Transverse colon (tissue), 4 donors: ENCODE measurements around the gene FILIP1L. TPM values are rescaled to one million over a fixed set of nuclear protein-coding genes. Genes with fewer than 3 reads are reported as not detected.

Source experiments
- DNase-seq: peaks from one replicate; pipeline ENCODE4 v3.0.0-alpha.2; 2019
- H3K27ac ChIP-seq, 4 donors: fragments of 200-600 bp; sonication (generic); 2 replicates each; pipeline ENCODE4 v1.5.1; 2016 to 2018; ENCODE audit warnings: inconsistent platforms in 4 of 4
- H3K27me3 ChIP-seq: fragments of 200-600 bp; sonication (generic); 2 replicates; pipeline ENCODE4 v1.5.1; 2017; ENCODE audit warnings: inconsistent platforms
- H3K36me3 ChIP-seq, 4 donors: fragments of 200-600 bp; sonication (generic); 2 replicates each; pipeline ENCODE4 v1.5.1; 2017 to 2019; ENCODE audit warnings: inconsistent platforms in 4 of 4
- H3K4me1 ChIP-seq, 4 donors: fragments of 200-600 bp; sonication (generic); 2 replicates each; pipeline ENCODE4 v1.5.1; 2017 to 2020; ENCODE audit warnings: inconsistent platforms in 4 of 4
- H3K4me3 ChIP-seq, 4 donors: fragments of 200-600 bp; sonication (generic); 1 replicate in 1 of 4; 2 replicates in 3 of 4; pipeline versions ENCODE4 v1.5.1 to v1.6.1; 2017 to 2019; ENCODE audit warnings: inconsistent platforms in 4 of 4
- H3K9me3 ChIP-seq, 2 donors: fragments of 200-600 bp; sonication (generic); 2 replicates each; pipeline ENCODE4 v1.5.1; 2017 to 2019; ENCODE audit warnings: inconsistent platforms in 2 of 2
- EP300 ChIP-seq: sonication (generic); formaldehyde crosslinking; IDR thresholded peaks from one replicate; pipeline ENCODE4 v1.6.1; 2017; ENCODE audit warnings: antibody characterized with exemption, low read depth
- POLR2A ChIP-seq: fragments of 450-650 bp; IDR thresholded peaks from one replicate; pipeline ENCODE4 v1.6.1; 2016; ENCODE audit warnings: antibody characterized with exemption, mild to moderate bottlenecking, moderate library complexity
- POLR2AphosphoS5 ChIP-seq, 3 donors: sonication (generic); formaldehyde crosslinking; IDR thresholded peaks; one replicate each; pipeline ENCODE4 v1.6.1; 2016; ENCODE audit warnings: antibody characterized with exemption in 3 of 3
- WGBS, 2 donors: methylation state at CpG; one replicate each; pipeline ENCODE4 v1.1.5; 2018; ENCODE audit warnings: low coverage in 1 of 2; 5-methylcytosine and 5-hydroxymethylcytosine counted together
- in situ Hi-C, 4 donors: fragments of 200-750 bp; cut with MboI; loops; one replicate each; pipeline versions ENCODE4 v1.15.0 to v1.15.1; 2017; ENCODE audit warnings: low sequenced_read_pairs in 3 of 4, low pct_ligation_motif_present in 1 of 4, low pct_unique_long_range_greater_than_20kb in 1 of 4
- intact Hi-C: fragments of 100-400 bp; cut with DNase I; formaldehyde crosslinking; loops from one replicate; pipeline ENCODE4 v1.15.1; 2023; ENCODE audit warnings: low total_unique reads
- total RNA-seq, 4 donors: library from RNA; depleted of rRNA; stranded (reverse); fragments of >200 nt; gene quantifications; one replicate each; pipeline ENCODE4 v1.1.0, GENCODE V29; 2016
- TF ChIP-seq, protein P1 (sequence below), 5 experiments: fragments of 200-600 bp in 3 of 5; fragments of 450-650 bp in 2 of 5; sonication (generic) in 3 of 5; IDR thresholded peaks; 1 replicate in 2 of 5; 2 replicates in 3 of 5; pipeline ENCODE4 v1.5.1; 2016 to 2017; ENCODE audit warnings: antibody characterized with exemption in 5 of 5, inconsistent platforms in 3 of 5, mild to moderate bottlenecking in 2 of 5, moderate library complexity in 1 of 5

FILIP1L gene
- total RNA-seq, 4 donors from 2014 or later, result 12.3 to 38.2 (median 26.9) TPM

DNA sequence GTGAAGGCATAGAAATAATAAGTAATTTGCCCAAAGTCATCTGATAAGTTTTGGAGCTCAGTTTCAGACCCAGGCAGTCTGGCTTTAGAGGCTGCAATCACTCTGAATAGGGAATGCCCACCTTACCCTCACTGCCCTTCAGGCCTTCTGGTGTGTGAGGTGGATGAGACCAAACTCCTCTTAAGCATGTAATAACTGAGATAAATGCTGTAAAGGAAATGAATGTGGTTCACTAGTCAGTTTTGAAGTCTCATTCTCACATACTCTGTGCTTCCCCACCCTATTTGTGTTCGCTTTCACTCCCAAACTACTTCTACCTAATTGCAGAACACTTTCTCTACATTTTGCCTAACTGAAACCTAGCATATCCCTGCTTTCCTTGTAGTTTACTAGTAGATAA is 144.1 kb downstream of the FILIP1L start:
- Histone ChIP-seq H3K9me3 (no peaks in the 10 kb centered on the region), H3K36me3 (no peaks in the 10 kb centered on the region), H3K27ac (no peak overlapping the region), H3K27me3 (no peaks in the 10 kb centered on the region), H3K4me3 (no peak overlapping the region), H3K4me1 (peaks cover 0 to 12% (median 4%) of the 10 kb centered on the region in 4 donors)
- TF ChIP-seq, protein P1, sequence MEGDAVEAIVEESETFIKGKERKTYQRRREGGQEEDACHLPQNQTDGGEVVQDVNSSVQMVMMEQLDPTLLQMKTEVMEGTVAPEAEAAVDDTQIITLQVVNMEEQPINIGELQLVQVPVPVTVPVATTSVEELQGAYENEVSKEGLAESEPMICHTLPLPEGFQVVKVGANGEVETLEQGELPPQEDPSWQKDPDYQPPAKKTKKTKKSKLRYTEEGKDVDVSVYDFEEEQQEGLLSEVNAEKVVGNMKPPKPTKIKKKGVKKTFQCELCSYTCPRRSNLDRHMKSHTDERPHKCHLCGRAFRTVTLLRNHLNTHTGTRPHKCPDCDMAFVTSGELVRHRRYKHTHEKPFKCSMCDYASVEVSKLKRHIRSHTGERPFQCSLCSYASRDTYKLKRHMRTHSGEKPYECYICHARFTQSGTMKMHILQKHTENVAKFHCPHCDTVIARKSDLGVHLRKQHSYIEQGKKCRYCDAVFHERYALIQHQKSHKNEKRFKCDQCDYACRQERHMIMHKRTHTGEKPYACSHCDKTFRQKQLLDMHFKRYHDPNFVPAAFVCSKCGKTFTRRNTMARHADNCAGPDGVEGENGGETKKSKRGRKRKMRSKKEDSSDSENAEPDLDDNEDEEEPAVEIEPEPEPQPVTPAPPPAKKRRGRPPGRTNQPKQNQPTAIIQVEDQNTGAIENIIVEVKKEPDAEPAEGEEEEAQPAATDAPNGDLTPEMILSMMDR (IDR thresholded peaks at IDR 0.05), result no peak
- no peak for TF ChIP-seq POLR2A
- no peak for TF ChIP-seq POLR2AphosphoS5 (IDR thresholded peaks at IDR 0.05)
- TF ChIP-seq EP300, result no peak
- in situ Hi-C loops (no loop called here), intact Hi-C loops (no loop called here)
- 79 to 80% methylated on average over 1 of the region's 1 CpG for WGBS, 2 donors
- DNase-seq, result no peak

DNA sequence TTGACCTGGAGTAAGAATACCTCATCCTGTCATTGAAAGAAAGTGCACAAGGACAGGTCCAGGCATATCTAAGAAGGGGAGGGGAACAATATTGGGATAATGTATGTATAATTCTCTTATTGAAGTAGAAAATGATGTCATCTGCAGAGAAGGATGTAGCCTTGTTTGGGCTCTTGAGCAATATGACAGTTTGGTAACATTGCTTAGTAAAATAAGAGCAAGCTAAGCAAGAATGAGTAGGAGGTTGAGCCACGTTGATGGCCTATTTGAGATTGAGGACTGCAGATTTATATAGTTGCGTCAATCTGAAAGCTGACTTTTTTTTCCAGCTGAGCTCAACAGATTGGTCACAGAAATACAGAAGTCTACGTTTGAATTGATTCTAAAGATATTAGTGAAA is 145.2 kb downstream of the FILIP1L start:
- in situ Hi-C loops, result no loop called here
- H3K36me3 ChIP-seq, result no peaks in the 10 kb centered on the region
- no peak overlapping the region for H3K4me3 ChIP-seq
- no peak for DNase-seq
- intact Hi-C loops, result no loop called here
- peaks cover 0 to 15% (median 4%) of the 10 kb centered on the region in 4 donors for H3K4me1 ChIP-seq
- no peaks in the 10 kb centered on the region for H3K27me3 ChIP-seq
- H3K27ac ChIP-seq, result no peak overlapping the region
- TF ChIP-seq EP300, result no peak
- no peak for TF ChIP-seq POLR2AphosphoS5 (IDR thresholded peaks at IDR 0.05)
- TF ChIP-seq, protein P1 (IDR thresholded peaks at IDR 0.05), result no peak
- no peaks in the 10 kb centered on the region for H3K9me3 ChIP-seq
- 72% methylated on average over 3 of the region's 3 CpGs for WGBS, 2 donors

DNA sequence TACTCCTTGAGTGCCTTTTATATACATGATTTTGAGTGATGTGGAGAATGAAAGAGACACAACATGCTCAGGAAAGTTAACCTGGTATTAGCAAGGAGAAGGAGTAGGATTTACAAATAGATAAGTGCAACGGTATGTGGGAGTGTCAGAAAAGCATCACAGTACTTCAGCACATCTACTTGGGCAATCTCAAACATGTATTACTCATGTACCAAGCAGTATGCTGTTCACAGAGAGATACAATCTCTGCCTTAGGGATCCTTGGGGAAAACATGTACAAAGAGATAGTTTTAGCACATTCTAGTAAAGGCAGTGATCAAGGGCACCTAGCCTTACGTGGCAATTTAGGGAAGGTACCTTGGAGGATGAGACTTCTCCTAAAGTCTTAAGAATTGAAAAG is 146.5 kb downstream of the FILIP1L start:
- intact Hi-C loops (no loop called here), in situ Hi-C loops (no loop called here)
- peaks cover 0 to 15% (median 4%) of the 10 kb centered on the region in 4 donors for H3K4me1 ChIP-seq
- H3K27me3 ChIP-seq, result no peaks in the 10 kb centered on the region
- TF ChIP-seq POLR2A (no peak), POLR2AphosphoS5 (IDR thresholded peaks at IDR 0.05) (no peak), EP300 (no peak)
- TF ChIP-seq, protein P1 (IDR thresholded peaks at IDR 0.05), result no peak
- no peaks in the 10 kb centered on the region for H3K9me3 ChIP-seq
- no peaks in the 10 kb centered on the region for H3K36me3 ChIP-seq
- H3K27ac ChIP-seq, result no peak overlapping the region
- no peak for DNase-seq
- WGBS, 2 donors, result 95 to 100% methylated on average over 2 of the region's 2 CpGs
- no peak overlapping the region for H3K4me3 ChIP-seq

DNA sequence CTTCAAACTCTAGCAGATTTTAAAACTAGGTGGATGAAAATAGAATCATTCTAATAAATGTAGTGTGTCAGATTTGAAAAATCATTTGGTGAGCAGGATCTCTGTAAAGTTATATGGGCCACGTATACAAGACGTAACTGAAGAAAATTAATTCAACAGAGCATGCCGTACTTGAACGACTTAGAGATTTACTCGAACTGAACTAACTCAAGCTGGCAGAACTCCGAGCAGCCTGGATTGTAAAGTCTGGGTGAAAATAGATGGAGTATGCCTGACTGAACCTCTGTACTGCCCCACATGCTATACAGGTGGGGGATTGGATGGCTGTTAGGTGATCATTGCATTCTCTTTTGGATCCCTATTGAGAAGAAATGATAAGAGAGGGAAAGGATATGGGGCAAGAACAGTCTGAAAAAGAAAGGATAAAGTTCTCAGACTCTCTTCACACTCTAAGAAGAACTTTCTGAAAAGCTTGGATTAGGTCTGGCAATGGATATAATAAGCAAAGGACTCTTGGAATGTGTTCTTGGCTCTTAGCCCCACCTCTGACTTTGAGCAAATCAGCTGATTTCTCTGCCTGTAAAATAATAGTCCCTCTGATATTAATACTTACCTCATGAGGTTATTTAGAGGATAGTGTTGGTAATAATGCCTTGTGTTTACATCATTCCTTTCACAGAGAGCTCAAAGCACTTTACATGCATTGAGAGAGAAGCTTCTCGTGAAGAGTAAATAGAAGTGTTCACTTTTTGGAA is 147.5 kb downstream of the FILIP1L start:
- Histone ChIP-seq H3K27ac (peak overlapping the region; percentile 6 to 58 (median 47)), H3K27me3 (no peaks in the 10 kb centered on the region), H3K4me1 (peaks cover 0 to 18% (median 4%) of the 10 kb centered on the region in 4 donors), H3K36me3 (no peaks in the 10 kb centered on the region), H3K4me3 (no peak overlapping the region), H3K9me3 (no peaks in the 10 kb centered on the region)
- no peak for DNase-seq
- intact Hi-C loops, result no loop called here
- in situ Hi-C loops, result no loop called here
- no peak for TF ChIP-seq POLR2A
- 68 to 79% methylated on average over 5 to 7 of the region's 7 CpGs for WGBS, 2 donors
